HG03432 (cell line): Measurements from ENCODE around the gene SFXN4.
"Not testable (repeated sequence)": the region's sequence is repeated elsewhere in the genome, so short reads cannot be mapped to it uniquely, and the experiment has no call there.

Experiments
- ATAC-seq: cut with Tn5 transposase; IDR thresholded peaks from one replicate; pipeline ENCODE4 v1.9.1; 2021; ENCODE audit warnings: mild to moderate bottlenecking, moderate library complexity; ENCODE audit not compliant: unreplicated experiment

The SFXN4 gene

GRCh38 chr10:119190954-119191785 is 25.7 kb upstream of the SFXN4 start:
- ATAC-seq: no peak

GRCh38 chr10:119190353-119190752 is 24.8 kb upstream of the SFXN4 start:
- ATAC-seq: no peak

- peak; percentile 74 for ATAC-seq
These were observed 24.3 kb upstream of the SFXN4 start for GRCh38 chr10:119189811-119190282.

GRCh38 chr10:119183664-119184412 is 18.3 kb upstream of the SFXN4 start:
- peak; percentile 43 for ATAC-seq

- ATAC-seq: not testable (repeated sequence)
These were observed 15.4 kb upstream of the SFXN4 start for GRCh38 chr10:119180850-119181400.

- peak; percentile 98 for ATAC-seq
These were observed 13.0 kb upstream of the SFXN4 start, which contains the start of gene PRDX3 for GRCh38 chr10:119178372-119179119. TSS of gene PRDX3 (minus strand) at chr10:119178812. CDS start at chr10:119178790, 22 bp downstream.

GRCh38 chr10:119177708-119178371 is 12.3 kb upstream of the SFXN4 start:
- peak; percentile 11 for ATAC-seq

- ATAC-seq: no peak
These were observed 10.7 kb upstream of the SFXN4 start for GRCh38 chr10:119176166-119176565.

- ATAC-seq: no peak
These were observed 8.6 kb upstream of the SFXN4 start for GRCh38 chr10:119174109-119174508.

- ATAC-seq: no peak
These were observed 1.5 kb upstream of the SFXN4 start for GRCh38 chr10:119167041-119167440.

- ATAC-seq: no peak
These were observed 1.1 kb upstream of the SFXN4 start for GRCh38 chr10:119166564-119166963.

- no peak for ATAC-seq
These were observed 595 bp upstream of the SFXN4 start for GRCh38 chr10:119166118-119166500.

- no peak for ATAC-seq
These were observed 2.9 kb downstream of the SFXN4 start for GRCh38 chr10:119162452-119163092.

- no peak for ATAC-seq
These were observed 3.6 kb downstream of the SFXN4 start for GRCh38 chr10:119161680-119162451.

- no peak for ATAC-seq
These were observed 6.2 kb downstream of the SFXN4 start for GRCh38 chr10:119159332-119159731.

- no peak for ATAC-seq
These were observed 11.9 kb downstream of the SFXN4 start for GRCh38 chr10:119153661-119154060.

GRCh38 chr10:119153041-119153440 is 12.5 kb downstream of the SFXN4 start:
- ATAC-seq: no peak

- not testable (repeated sequence) for ATAC-seq
These were observed 13.9 kb downstream of the SFXN4 start for GRCh38 chr10:119151601-119152000.

GRCh38 chr10:119149729-119150128 is 15.8 kb downstream of the SFXN4 start:
- ATAC-seq: no peak
